IMR-90 (cell line): ENCODE results near the gene GPC5. TPM values are rescaled to one million over a fixed set of nuclear protein-coding genes. Genes with fewer than 3 reads are reported as not detected.

Experiments used
- ATAC-seq: fragments of 200-7000 bp; cut with Tn5 transposase; 2 replicates; pipeline ENCODE4 v1.9.1; 2020; ENCODE audit warnings: low read depth, mild to moderate bottlenecking, moderate library complexity
- BruUV-seq: library from RNA; stranded (reverse); fragments of 400-500 nt; replicated peaks from 2 replicates; lab custom pipeline; 2021; lab: Mats Ljungman, UMichigan
- CTCF ChIA-PET: fragments of 300-600 bp; formaldehyde crosslinking; extraction: SDS; loops from one replicate; lab custom pipeline; 2021; ENCODE audit warnings: antibody characterized with exemption; lab: Yijun Ruan, JAX
- POLR2A ChIA-PET: fragments of 300-600 bp; sonication (Branson Sonifier 250); formaldehyde crosslinking; loops from one replicate; lab custom pipeline; 2022; ENCODE audit warnings: antibody characterized with exemption; ENCODE audit not compliant: unreplicated experiment; lab: Charles Lee
- DNase-seq: peaks from one replicate; pipeline ENCODE4 v3.0.0; 2013
- H2AFZ ChIP-seq: replicated peaks from 2 replicates; pipeline ENCODE3; 2013; ENCODE audit warnings: low read length, mild to moderate bottlenecking; ENCODE audit not compliant: poor library complexity
- H2AK5ac ChIP-seq: 2 replicates; pipeline ENCODE4 v1.6.1; 2013; ENCODE audit warnings: low read depth, low read length, inconsistent platforms
- H2AK9ac ChIP-seq: replicated peaks from 2 replicates; pipeline ENCODE3; 2013; ENCODE audit warnings: mild to moderate bottlenecking, low read depth, low read length, moderate library complexity; ENCODE audit not compliant: poor library complexity
- H2BK120ac ChIP-seq: 2 replicates; pipeline ENCODE4 v1.6.1; 2013; ENCODE audit warnings: low read depth, low read length, inconsistent platforms
- H2BK15ac ChIP-seq: 3 replicates; pipeline ENCODE4 v1.6.1; 2013; ENCODE audit warnings: low read depth, low read length, inconsistent platforms
- H2BK20ac ChIP-seq: 2 replicates; pipeline ENCODE4 v1.6.1; 2013; ENCODE audit warnings: low read depth, mild to moderate bottlenecking, inconsistent platforms, low read length, moderate library complexity
- H2BK5ac ChIP-seq: 2 replicates; pipeline ENCODE4 v1.6.1; 2013; ENCODE audit warnings: mild to moderate bottlenecking, low read depth, low read length, inconsistent platforms; ENCODE audit not compliant: poor library complexity, severe bottlenecking
- H3K14ac ChIP-seq: replicated peaks from 2 replicates; pipeline ENCODE4 v1.6.1; 2013; ENCODE audit warnings: low read depth, low read length, inconsistent platforms
- H3K18ac ChIP-seq: 2 replicates; pipeline ENCODE4 v1.6.1; 2013; ENCODE audit warnings: low read depth, low read length, control low read depth
- H3K23ac ChIP-seq: 2 replicates; pipeline ENCODE4 v1.6.1; 2013; ENCODE audit warnings: low read depth, low read length, inconsistent platforms
- H3K27ac ChIP-seq: 2 replicates; pipeline ENCODE4 v1.5.1; 2013; ENCODE audit warnings: mild to moderate bottlenecking, control low read depth, low read length; ENCODE audit not compliant: insufficient read depth
- H3K27me3 ChIP-seq: 2 replicates; pipeline ENCODE4 v1.6.1; 2013; ENCODE audit warnings: low read length; ENCODE audit not compliant: control insufficient read depth, insufficient read depth
- H3K36me3 ChIP-seq: 2 replicates; pipeline ENCODE4 v1.6.1; 2013; ENCODE audit warnings: low read length, mixed read lengths; ENCODE audit not compliant: control insufficient read depth, insufficient read depth
- H3K4ac ChIP-seq: 2 replicates; pipeline ENCODE4 v1.6.1; 2013; ENCODE audit warnings: low read depth, low read length, inconsistent platforms
- H3K4me1 ChIP-seq: 2 replicates; pipeline ENCODE4 v1.6.1; 2013; ENCODE audit warnings: low read length, mixed read lengths; ENCODE audit not compliant: control insufficient read depth, insufficient read depth
- H3K4me2 ChIP-seq: 2 replicates; pipeline ENCODE4 v1.6.1; 2013; ENCODE audit warnings: low read depth, mild to moderate bottlenecking, control low read depth, low read length, moderate library complexity
- H3K4me3 ChIP-seq: 2 replicates; pipeline ENCODE4 v1.5.1; 2013; ENCODE audit warnings: low read depth, mild to moderate bottlenecking, control low read depth, low read length, moderate library complexity; ENCODE audit not compliant: insufficient read depth
- H3K56ac ChIP-seq: 2 replicates; pipeline ENCODE4 v1.6.1; 2013; ENCODE audit warnings: low read length, inconsistent platforms; ENCODE audit not compliant: insufficient read depth; ENCODE audit errors: extremely low read depth
- H3K79me1 ChIP-seq, 2 experiments: 2 replicates each; pipeline ENCODE4 v1.6.1; 2013; ENCODE audit warnings: low read length in 2 of 2, inconsistent platforms in 1 of 2, low read depth in 1 of 2
- H3K9ac ChIP-seq: 2 replicates; pipeline ENCODE4 v1.6.1; 2013; ENCODE audit warnings: low read depth, low read length, control low read depth
- H3K9me1 ChIP-seq: 2 replicates; pipeline ENCODE4 v1.6.1; 2013; ENCODE audit warnings: low read length, inconsistent platforms; ENCODE audit not compliant: insufficient read depth
- H3K9me3 ChIP-seq: 2 replicates; pipeline ENCODE4 v1.6.1; 2013; ENCODE audit warnings: low read length; ENCODE audit not compliant: control insufficient read depth, insufficient read depth
- H4K20me1 ChIP-seq: 2 replicates; pipeline ENCODE4 v1.6.1; 2013; ENCODE audit warnings: low read length, inconsistent platforms; ENCODE audit not compliant: insufficient read depth
- H4K5ac ChIP-seq: 2 replicates; pipeline ENCODE4 v1.6.1; 2013; ENCODE audit warnings: mild to moderate bottlenecking, low read depth, low read length, control low read depth
- H4K8ac ChIP-seq, 2 experiments: 2 replicates each; pipeline ENCODE4 v1.6.1; 2013; ENCODE audit warnings: low read depth in 2 of 2, low read length in 2 of 2, control low read depth in 1 of 2, inconsistent platforms in 1 of 2
- H4K91ac ChIP-seq: 2 replicates; pipeline ENCODE4 v1.6.1; 2013; ENCODE audit warnings: low read depth, low read length, inconsistent platforms; ENCODE audit not compliant: insufficient read depth
- BHLHE40 ChIP-seq: fragments of 150-350 bp; IDR thresholded peaks from 2 replicates; pipeline ENCODE4 v1.6.1; 2016; ENCODE audit warnings: mild to moderate bottlenecking, low read depth, low read length
- CEBPB ChIP-seq: IDR thresholded peaks from 2 replicates; pipeline ENCODE4 v1.6.1; 2012; ENCODE audit warnings: low read depth, low read length, improper control_type of control experiment
- CHD1 ChIP-seq: IDR thresholded peaks from 2 replicates; pipeline ENCODE4 v1.6.1; 2012; ENCODE audit warnings: low read depth, low read length, improper control_type of control experiment
- FOS ChIP-seq: fragments of 150-350 bp; IDR thresholded peaks from 2 replicates; pipeline ENCODE4 v1.6.1; 2016; ENCODE audit warnings: low read depth, low read length
- MAFK ChIP-seq: IDR thresholded peaks from 2 replicates; pipeline ENCODE4 v1.6.1; 2012; ENCODE audit warnings: low read depth, low read length, improper control_type of control experiment
- NFE2L2 ChIP-seq: fragments of 150-350 bp; IDR thresholded peaks from 2 replicates; pipeline ENCODE4 v1.6.1; 2016; ENCODE audit warnings: low read depth, mild to moderate bottlenecking, low read length
- POLR2A ChIP-seq: IDR thresholded peaks from 2 replicates; pipeline ENCODE4 v1.6.1; 2012; ENCODE audit warnings: mild to moderate bottlenecking, low read depth, low read length
- RAD21 ChIP-seq: IDR thresholded peaks from 2 replicates; pipeline ENCODE4 v1.6.1; 2012; ENCODE audit warnings: low read length, improper control_type of control experiment
- RCOR1 ChIP-seq: IDR thresholded peaks from 2 replicates; pipeline ENCODE4 v1.6.1; 2012; ENCODE audit warnings: mild to moderate bottlenecking, low read length, improper control_type of control experiment; ENCODE audit not compliant: insufficient replicate concordance
- SMC3 ChIP-seq: fragments of 150-350 bp; IDR thresholded peaks from 2 replicates; pipeline ENCODE4 v1.6.1; 2016; ENCODE audit warnings: low read depth, mild to moderate bottlenecking, antibody characterized with exemption, low read length, moderate library complexity
- WGBS, 2 experiments: methylation state at CpG; one replicate each; pipeline versions ENCODE4 v1.1.5 to v1.1.7; 2013; ENCODE audit warnings: missing lambda C conversion rate in 2 of 2; ENCODE audit not compliant: insufficient read length in 1 of 2; ENCODE audit errors: extremely low coverage in 2 of 2; 5-methylcytosine and 5-hydroxymethylcytosine counted together
- dilution Hi-C: fragments of 300-500 bp; cut with HindIII; formaldehyde crosslinking; loops from one replicate; pipeline ENCODE4 v1.14.3; 2018; ENCODE audit warnings: low sequenced_read_pairs; ENCODE audit not compliant: unreplicated experiment
- in situ Hi-C: fragments of 300-500 bp; cut with MboI; formaldehyde crosslinking; loops from 3 replicates; pipeline ENCODE4 v1.14.3; 2019; ENCODE audit warnings: low sequenced_read_pairs, inconsistent platforms, mixed read lengths
- intact Hi-C: fragments of 100-400 bp; cut with micrococcal nuclease; formaldehyde crosslinking; loops from 2 replicates; pipeline ENCODE4 v1.10.0; 2022
- polyA plus RNA-seq, 3 experiments: library from polyadenylated mRNA; depleted of rRNA; stranded (reverse); fragments of >200 nt; gene quantifications; 2 replicates each; pipeline ENCODE4 v1.2.3, GENCODE V29; 2012; ENCODE audit warnings: low replicate concordance in 1 of 3
- total RNA-seq: library from RNA; depleted of rRNA; stranded (reverse); fragments of >200 nt; gene quantifications from 2 replicates; pipeline ENCODE4 v1.2.3, GENCODE V29; 2012
- TF ChIP-seq, protein P1 (sequence below): conservative IDR thresholded peaks from 2 replicates; pipeline ENCODE4 v1.5.1; 2012; ENCODE audit warnings: mild to moderate bottlenecking, low read depth, low read length, improper control_type of control experiment

The GPC5 gene
- total and polyA plus RNA-seq, 2 of the 4 experiments (the other 2 are of a cell fraction), result 0.94 to 1.8 TPM

- H2AFZ ChIP-seq, result no peak overlapping the region
- POLR2A ChIA-PET, result no interaction called here
Measured at GRCh38 chr13:91368101-91368500, 30.3 kb upstream of the GPC5 start.

More at GRCh38 chr13:91368101-91368500, 30.3 kb upstream of the GPC5 start:
- in situ Hi-C loops (no loop called here), dilution Hi-C loops (no loop called here), intact Hi-C loops (no loop called here)
- H3K9me3 ChIP-seq, result no peaks in the 10 kb centered on the region
- no peak overlapping the region for H2BK20ac ChIP-seq
- H3K4me2 ChIP-seq, result no peak overlapping the region
- H3K14ac ChIP-seq, result no peak overlapping the region
- no peak overlapping the region for H3K23ac ChIP-seq
- H3K79me1 ChIP-seq, result no peaks in the 10 kb centered on the region
- DNase-seq (no peak), ATAC-seq (no peak)
- BruUV-seq, result no TSS peak
- H4K91ac ChIP-seq, result no peak overlapping the region
- H2BK15ac ChIP-seq, result no peak overlapping the region
- no peak overlapping the region for H4K8ac ChIP-seq
- H3K9ac ChIP-seq, result no peak overlapping the region
- no peaks in the 10 kb centered on the region for H3K36me3 ChIP-seq
- no peaks in the 10 kb centered on the region for H4K20me1 ChIP-seq
- no peak overlapping the region for H2BK120ac ChIP-seq
- TF ChIP-seq RAD21 (no peak), NFE2L2 (no peak), MAFK (no peak), CHD1 (no peak), FOS (no peak), POLR2A (no peak), BHLHE40 (no peak), RCOR1 (no peak), SMC3 (no peak), CEBPB (no peak)
- TF ChIP-seq, protein P1, sequence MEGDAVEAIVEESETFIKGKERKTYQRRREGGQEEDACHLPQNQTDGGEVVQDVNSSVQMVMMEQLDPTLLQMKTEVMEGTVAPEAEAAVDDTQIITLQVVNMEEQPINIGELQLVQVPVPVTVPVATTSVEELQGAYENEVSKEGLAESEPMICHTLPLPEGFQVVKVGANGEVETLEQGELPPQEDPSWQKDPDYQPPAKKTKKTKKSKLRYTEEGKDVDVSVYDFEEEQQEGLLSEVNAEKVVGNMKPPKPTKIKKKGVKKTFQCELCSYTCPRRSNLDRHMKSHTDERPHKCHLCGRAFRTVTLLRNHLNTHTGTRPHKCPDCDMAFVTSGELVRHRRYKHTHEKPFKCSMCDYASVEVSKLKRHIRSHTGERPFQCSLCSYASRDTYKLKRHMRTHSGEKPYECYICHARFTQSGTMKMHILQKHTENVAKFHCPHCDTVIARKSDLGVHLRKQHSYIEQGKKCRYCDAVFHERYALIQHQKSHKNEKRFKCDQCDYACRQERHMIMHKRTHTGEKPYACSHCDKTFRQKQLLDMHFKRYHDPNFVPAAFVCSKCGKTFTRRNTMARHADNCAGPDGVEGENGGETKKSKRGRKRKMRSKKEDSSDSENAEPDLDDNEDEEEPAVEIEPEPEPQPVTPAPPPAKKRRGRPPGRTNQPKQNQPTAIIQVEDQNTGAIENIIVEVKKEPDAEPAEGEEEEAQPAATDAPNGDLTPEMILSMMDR, result no peak
- H3K27me3 ChIP-seq, result no peaks in the 10 kb centered on the region
- H2AK5ac ChIP-seq, result no peak overlapping the region
- no peak overlapping the region for H2AK9ac ChIP-seq
- H2BK5ac ChIP-seq, result no peak overlapping the region
- no peak overlapping the region for H4K5ac ChIP-seq
- CTCF ChIA-PET, result interaction anchor here (0.6 kb wide), 2 partner anchors 13 to 19 kb away, joined by 3 to 7 read pairs; no protein-coding TSS in a partner anchor
- H3K4me3 ChIP-seq, result no peak overlapping the region
- H3K27ac ChIP-seq, result no peak overlapping the region
- H3K4ac ChIP-seq, result no peak overlapping the region
- no peak overlapping the region for H3K18ac ChIP-seq
- no CpG with 5 or more reads among the region's 1 CpG for WGBS, 2 experiments
- no peak overlapping the region for H3K56ac ChIP-seq
- no peaks in the 10 kb centered on the region for H3K4me1 ChIP-seq
- H3K9me1 ChIP-seq, result peaks cover 2% of the 10 kb centered on the region; the same call in 1 of the 2 replicates
